ENCODE results near the gene GOLIM4. TPM values are rescaled to one million over a fixed set of nuclear protein-coding genes. Genes with fewer than 3 reads are reported as not detected.
"Not testable (repeated sequence)": the region's sequence is repeated elsewhere in the genome, so short reads cannot be mapped to it uniquely, and the experiment has no call there.

Gene GOLIM4
- total RNA-seq, 2 experiments from 2014 or later: 1.4 to 1.5 TPM

- POLR2A ChIA-PET: no interaction called here
- intact Hi-C loops (cut with micrococcal nuclease): loop anchor here (10.0 kb wide), 1 partner anchor 292 kb away; the partner anchor contains the start of genes PDCD10 and SERPINI1
- no peaks in the 10 kb centered on the region for H3K36me3 Mint-ChIP-seq
These were observed 69.0 kb downstream of the GOLIM4 start for GRCh38 chr3:168026764-168027163.

DNA sequence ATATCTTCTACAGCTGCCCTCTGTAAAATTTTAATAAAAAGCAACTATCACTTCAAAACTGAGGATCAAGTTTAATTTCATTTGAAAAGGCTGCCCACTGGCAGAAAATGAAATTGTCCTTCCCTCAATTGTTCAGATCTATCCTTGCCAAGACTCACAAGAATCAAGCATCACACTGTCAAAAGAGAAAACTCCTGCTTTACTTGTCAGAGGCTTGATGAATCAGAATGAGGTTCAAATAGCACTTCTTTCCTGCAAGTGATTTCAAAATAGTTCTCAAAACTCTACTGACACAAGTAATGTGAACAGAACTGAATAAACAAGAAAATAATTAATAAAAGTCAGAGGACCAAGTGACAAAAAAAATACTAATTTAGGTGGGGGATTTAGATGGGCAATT lies 70.6 kb downstream of the GOLIM4 start:
- Mint-ChIP-seq H3K4me1 (ENCODE audit: low read depth) (peaks cover 12% of the 10 kb centered on the region), H3K27ac (no peak overlapping the region), H3K27me3 (peaks cover 4% of the 10 kb centered on the region), H3K36me3 (no peaks in the 10 kb centered on the region), H3K9me3 (no peaks in the 10 kb centered on the region), H3K4me3 (no peak overlapping the region)
- intact Hi-C loops (cut with micrococcal nuclease): loop anchor here (10.0 kb wide), 1 partner anchor 290 kb away; the partner anchor contains the start of genes PDCD10 and SERPINI1
- ChIA-PET POLR2A (no interaction called here), CTCF (no interaction called here)
- DNase-seq: no peak

More at GRCh38 chr3:168026764-168027163, 69.0 kb downstream of the GOLIM4 start:
- peaks cover 4% of the 10 kb centered on the region for H3K27me3 Mint-ChIP-seq
- CTCF ChIA-PET: no interaction called here
- peaks cover 12% of the 10 kb centered on the region for H3K4me1 Mint-ChIP-seq (ENCODE audit: low read depth)
- no peak overlapping the region for H3K27ac Mint-ChIP-seq
- no peak for DNase-seq
- no peak overlapping the region for H3K4me3 Mint-ChIP-seq
- H3K9me3 Mint-ChIP-seq: no peaks in the 10 kb centered on the region

- DNase-seq: peak; percentile 24
- Mint-ChIP-seq H3K27ac (peak overlapping the region; percentile 10), H3K4me3 (no peak overlapping the region), H3K36me3 (no peaks in the 10 kb centered on the region), H3K9me3 (no peaks in the 10 kb centered on the region), H3K27me3 (peaks cover 4% of the 10 kb centered on the region), H3K4me1 (ENCODE audit: low read depth) (peaks cover 12% of the 10 kb centered on the region)
- intact Hi-C loops (cut with micrococcal nuclease): loop anchor here (10.0 kb wide), 1 partner anchor 290 kb away; the partner anchor contains the start of genes PDCD10 and SERPINI1
- CTCF ChIA-PET: no interaction called here
- POLR2A ChIA-PET: no interaction called here
These were observed 71.2 kb downstream of the GOLIM4 start for GRCh38 chr3:168024537-168024941.

GRCh38 chr3:168021737-168022450 lies 73.8 kb downstream of the GOLIM4 start:
- ChIA-PET POLR2A (no interaction called here), CTCF (no interaction called here)
- Mint-ChIP-seq H3K36me3 (no peaks in the 10 kb centered on the region), H3K4me3 (no peak overlapping the region), H3K27me3 (no peaks in the 10 kb centered on the region), H3K9me3 (no peaks in the 10 kb centered on the region), H3K4me1 (ENCODE audit: low read depth) (peaks cover 12% of the 10 kb centered on the region), H3K27ac (no peak overlapping the region)
- intact Hi-C loops (cut with micrococcal nuclease): loop anchor here (10.0 kb wide), 1 partner anchor 287 kb away; the partner anchor contains the start of genes PDCD10 and SERPINI1
- DNase-seq: no peak

- H3K4me3 Mint-ChIP-seq; POLR2A ChIA-PET; intact Hi-C loops (cut with micrococcal nuclease); H3K4me1 Mint-ChIP-seq (ENCODE audit: low read depth); H3K27ac Mint-ChIP-seq; H3K36me3 Mint-ChIP-seq; H3K27me3 Mint-ChIP-seq; DNase-seq; CTCF ChIA-PET; H3K9me3 Mint-ChIP-seq: not testable (repeated sequence)
These were observed 84.4 kb downstream of the GOLIM4 start for GRCh38 chr3:168011280-168011679.

DNA sequence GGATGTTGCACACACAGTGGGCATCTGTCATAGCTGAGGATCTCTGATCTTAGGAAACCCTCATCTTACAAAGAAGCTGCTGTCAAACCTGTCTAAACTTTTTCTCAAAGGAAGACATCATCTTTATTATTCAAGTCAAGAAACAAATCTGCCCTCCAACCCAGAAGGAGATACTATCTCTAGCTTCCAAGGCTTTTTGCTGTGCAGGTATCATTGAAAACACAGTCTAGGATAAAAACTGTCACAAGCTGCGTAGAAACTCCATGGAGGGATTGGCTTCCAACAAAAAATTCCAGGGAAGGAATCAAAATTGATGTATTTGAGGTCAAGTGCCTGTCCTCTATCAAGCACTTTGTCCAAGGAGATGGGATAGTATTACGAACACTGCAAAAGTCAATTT lies 89.1 kb downstream of the GOLIM4 start:
- Mint-ChIP-seq H3K27me3 (no peaks in the 10 kb centered on the region), H3K4me3 (no peak overlapping the region), H3K4me1 (ENCODE audit: low read depth) (no peaks in the 10 kb centered on the region), H3K36me3 (no peaks in the 10 kb centered on the region), H3K27ac (no peak overlapping the region), H3K9me3 (no peaks in the 10 kb centered on the region)
- intact Hi-C loops (cut with micrococcal nuclease): no loop called here
- DNase-seq: no peak
- POLR2A ChIA-PET: no interaction called here
- CTCF ChIA-PET: no interaction called here

GRCh38 chr3:168003911-168004310 lies 91.8 kb downstream of the GOLIM4 start:
- POLR2A ChIA-PET: no interaction called here
- no peaks in the 10 kb centered on the region for H3K27me3 Mint-ChIP-seq
- H3K4me3 Mint-ChIP-seq: no peak overlapping the region
- H3K4me1 Mint-ChIP-seq (ENCODE audit: low read depth): no peaks in the 10 kb centered on the region
- DNase-seq: no peak
- no peak overlapping the region for H3K27ac Mint-ChIP-seq
- H3K9me3 Mint-ChIP-seq: no peaks in the 10 kb centered on the region
- intact Hi-C loops (cut with micrococcal nuclease): no loop called here
- no peaks in the 10 kb centered on the region for H3K36me3 Mint-ChIP-seq
- CTCF ChIA-PET: interaction anchor here (0.5 kb wide), 1 partner anchor 122 kb away, joined by 4 read pairs; no protein-coding TSS in a partner anchor

- H3K4me3 Mint-ChIP-seq: no peak overlapping the region
- intact Hi-C loops (cut with micrococcal nuclease): no loop called here
- H3K9me3 Mint-ChIP-seq: no peaks in the 10 kb centered on the region
- H3K27ac Mint-ChIP-seq: no peak overlapping the region
- H3K27me3 Mint-ChIP-seq: no peaks in the 10 kb centered on the region
- DNase-seq: no peak
- ChIA-PET CTCF (no interaction called here), POLR2A (no interaction called here)
- no peaks in the 10 kb centered on the region for H3K4me1 Mint-ChIP-seq (ENCODE audit: low read depth)
- no peaks in the 10 kb centered on the region for H3K36me3 Mint-ChIP-seq
These were observed 92.8 kb downstream of the GOLIM4 start for GRCh38 chr3:168002786-168003368.

- H3K4me3 Mint-ChIP-seq: no peak overlapping the region
- no peaks in the 10 kb centered on the region for H3K36me3 Mint-ChIP-seq
- H3K27ac Mint-ChIP-seq: no peak overlapping the region
- no peak for DNase-seq
- intact Hi-C loops (cut with micrococcal nuclease): no loop called here
- no peaks in the 10 kb centered on the region for H3K4me1 Mint-ChIP-seq (ENCODE audit: low read depth)
- no peaks in the 10 kb centered on the region for H3K27me3 Mint-ChIP-seq
- ChIA-PET CTCF (interaction anchor here (1.3 kb wide), 1 partner anchor 40 kb away, joined by 4 read pairs; no protein-coding TSS in a partner anchor), POLR2A (no interaction called here)
- H3K9me3 Mint-ChIP-seq: no peaks in the 10 kb centered on the region
These were observed 94.5 kb downstream of the GOLIM4 start for GRCh38 chr3:168001244-168001643.

- H3K9me3 Mint-ChIP-seq: no peaks in the 10 kb centered on the region
- DNase-seq: no peak
- H3K4me3 Mint-ChIP-seq: no peak overlapping the region
- no peak overlapping the region for H3K27ac Mint-ChIP-seq
- no peaks in the 10 kb centered on the region for H3K4me1 Mint-ChIP-seq (ENCODE audit: low read depth)
- intact Hi-C loops (cut with micrococcal nuclease): no loop called here
- ChIA-PET POLR2A (no interaction called here), CTCF (no interaction called here)
- no peaks in the 10 kb centered on the region for H3K36me3 Mint-ChIP-seq
- no peaks in the 10 kb centered on the region for H3K27me3 Mint-ChIP-seq
These were observed 97.5 kb downstream of the GOLIM4 start for GRCh38 chr3:167998253-167998652.

DNA sequence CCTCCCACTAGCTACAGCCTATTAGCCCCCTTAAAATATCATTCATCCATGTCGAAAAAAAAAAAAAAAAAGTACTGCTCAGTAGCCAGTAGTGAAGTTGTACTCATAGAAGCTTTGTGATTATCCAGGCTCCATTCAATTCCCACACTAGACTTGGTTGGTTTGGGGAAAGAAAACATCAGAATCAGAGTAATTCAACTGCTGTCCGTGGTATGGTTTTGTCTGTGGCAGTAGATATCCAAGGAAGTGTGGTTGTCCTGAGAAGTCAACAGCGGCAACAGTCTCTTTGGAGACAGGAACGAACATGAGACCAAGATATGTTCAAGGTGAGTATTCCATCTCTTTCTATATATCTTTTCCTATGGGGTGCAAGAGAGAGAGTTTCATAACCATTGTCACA lies 99.2 kb downstream of the GOLIM4 start:
- Mint-ChIP-seq H3K4me3 (no peak overlapping the region), H3K36me3 (no peaks in the 10 kb centered on the region), H3K27ac (no peak overlapping the region), H3K9me3 (no peaks in the 10 kb centered on the region), H3K4me1 (ENCODE audit: low read depth) (no peaks in the 10 kb centered on the region), H3K27me3 (no peaks in the 10 kb centered on the region)
- intact Hi-C loops (cut with micrococcal nuclease): no loop called here
- ChIA-PET CTCF (no interaction called here), POLR2A (no interaction called here)
- DNase-seq: no peak

- no peak overlapping the region for H3K4me3 Mint-ChIP-seq
These were observed 103.3 kb downstream of the GOLIM4 start for GRCh38 chr3:167992381-167992780.

DNA sequence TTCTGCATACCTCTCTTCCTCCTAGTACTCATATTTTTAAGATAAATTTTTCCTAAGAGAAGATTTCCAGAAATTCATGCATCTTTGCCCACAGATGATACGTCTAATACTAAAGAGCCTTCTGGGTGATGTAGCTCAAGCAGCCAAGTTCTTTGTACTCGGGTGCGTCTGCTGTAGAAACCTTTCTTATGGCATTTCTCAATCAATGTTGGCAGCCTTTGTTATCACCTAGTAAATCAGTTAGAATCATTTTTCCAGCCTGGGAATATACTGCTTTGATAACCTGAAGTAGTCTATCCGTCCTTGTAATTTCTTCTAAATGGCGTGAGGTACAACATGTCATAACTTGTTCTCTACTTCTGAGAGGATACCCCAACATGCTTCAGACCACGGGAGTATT lies 104.5 kb downstream of the GOLIM4 start:
- ChIA-PET POLR2A (no interaction called here), CTCF (no interaction called here)
- H3K36me3 Mint-ChIP-seq: no peaks in the 10 kb centered on the region
- no peak overlapping the region for H3K4me3 Mint-ChIP-seq
- DNase-seq: no peak
- no peaks in the 10 kb centered on the region for H3K9me3 Mint-ChIP-seq
- H3K27ac Mint-ChIP-seq: no peak overlapping the region
- intact Hi-C loops (cut with micrococcal nuclease): no loop called here
- no peaks in the 10 kb centered on the region for H3K27me3 Mint-ChIP-seq
- no peaks in the 10 kb centered on the region for H3K4me1 Mint-ChIP-seq (ENCODE audit: low read depth)

More at GRCh38 chr3:167992381-167992780, 103.3 kb downstream of the GOLIM4 start:
- Mint-ChIP-seq H3K36me3 (no peaks in the 10 kb centered on the region), H3K4me1 (ENCODE audit: low read depth) (no peaks in the 10 kb centered on the region), H3K27ac (no peak overlapping the region), H3K27me3 (no peaks in the 10 kb centered on the region), H3K9me3 (no peaks in the 10 kb centered on the region)
- CTCF ChIA-PET: no interaction called here
- no peak for DNase-seq
- intact Hi-C loops (cut with micrococcal nuclease): no loop called here
- POLR2A ChIA-PET: no interaction called here

Data from activated CD4-positive, alpha-beta memory T cell treated with anti-CD3 and anti-CD28 coated beads for 36 hours (primary cell).